Heart left ventricle (tissue), 13 donors: ENCODE data around the gene EDN3.
"Not testable (repeated sequence)": the region's sequence is repeated elsewhere in the genome, so short reads cannot be mapped to it uniquely, and the experiment has no call there.

ENCODE experiments used
- POLR2A ChIP-seq, 2 donors: fragments of 450-650 bp; IDR thresholded peaks; one replicate each; pipeline ENCODE4 v1.6.1; 2017; ENCODE audit warnings: antibody characterized with exemption in 2 of 2, mild to moderate bottlenecking in 2 of 2, moderate library complexity in 2 of 2
- TF ChIP-seq, protein P1 (sequence below), 12 donors: fragments of 200-600 bp; sonication (generic) in 4 of 12; IDR thresholded peaks; one replicate each; pipeline versions ENCODE4 v1.5.0 to v1.8.0; 2018 to 2022; ENCODE audit warnings: antibody characterized with exemption in 12 of 12, mild to moderate bottlenecking in 5 of 12
- donor health status: ischemic (EF 13 %, LVEDD 7.1; RV severe dilation, severe dysfunction).
- donor health status: DM: no; HTN: yes; CAD: no.
- donor health status: DM: no; HTN: no; CAD: no.
- donor health status: ischemic (EF 25% LVEDD 6.9; RV normal size, moderate dysfunction).
- donor health status: ischemic (EF 25% LVEDD 5.7; RV mildly dilated, moderate dysfunction).
- donor health status: ischemic (EF 35%, LVEDD 5.7; RV mildly dilated, moderate dysfunction).
- donor health status: nonischemic (EF 11% LVEDD 7.7; RV severe dilation, severe dysfunction).
- donor health status: DM: yes; HTN: yes; CAD: no.
- donor health status: PGD.
- donor health status: ischemic (EF 29% LVEDD 5.4; RV normal size, mild dysfunction).
- donor health status: nonischemic (EF 23%, LVEDD 6.1; RV moderate dilation, normal function).

DNA sequence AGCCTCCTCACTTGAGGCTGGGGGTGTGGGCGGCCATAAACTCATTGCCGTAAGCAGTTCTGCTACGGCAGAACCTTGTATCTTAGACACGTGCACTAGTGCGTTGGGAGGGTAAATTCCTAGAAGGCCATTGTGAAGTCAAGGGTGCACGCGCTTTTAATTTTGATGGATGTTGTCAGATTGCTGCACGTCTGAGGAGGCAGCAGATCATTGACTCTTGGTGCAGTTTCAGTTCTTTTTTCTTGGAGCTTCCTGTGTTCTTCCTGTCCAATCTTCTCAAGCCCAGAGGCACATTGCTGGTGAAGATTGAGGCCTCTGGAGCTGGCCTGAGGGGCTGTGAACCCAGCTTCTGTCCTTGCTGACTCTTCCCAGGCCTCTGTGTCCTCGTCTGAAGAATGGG lies 58.4 kb downstream of the EDN3 start:
- not testable (repeated sequence) for TF ChIP-seq POLR2A (IDR thresholded peaks at IDR 0.05)
- TF ChIP-seq, protein P1, sequence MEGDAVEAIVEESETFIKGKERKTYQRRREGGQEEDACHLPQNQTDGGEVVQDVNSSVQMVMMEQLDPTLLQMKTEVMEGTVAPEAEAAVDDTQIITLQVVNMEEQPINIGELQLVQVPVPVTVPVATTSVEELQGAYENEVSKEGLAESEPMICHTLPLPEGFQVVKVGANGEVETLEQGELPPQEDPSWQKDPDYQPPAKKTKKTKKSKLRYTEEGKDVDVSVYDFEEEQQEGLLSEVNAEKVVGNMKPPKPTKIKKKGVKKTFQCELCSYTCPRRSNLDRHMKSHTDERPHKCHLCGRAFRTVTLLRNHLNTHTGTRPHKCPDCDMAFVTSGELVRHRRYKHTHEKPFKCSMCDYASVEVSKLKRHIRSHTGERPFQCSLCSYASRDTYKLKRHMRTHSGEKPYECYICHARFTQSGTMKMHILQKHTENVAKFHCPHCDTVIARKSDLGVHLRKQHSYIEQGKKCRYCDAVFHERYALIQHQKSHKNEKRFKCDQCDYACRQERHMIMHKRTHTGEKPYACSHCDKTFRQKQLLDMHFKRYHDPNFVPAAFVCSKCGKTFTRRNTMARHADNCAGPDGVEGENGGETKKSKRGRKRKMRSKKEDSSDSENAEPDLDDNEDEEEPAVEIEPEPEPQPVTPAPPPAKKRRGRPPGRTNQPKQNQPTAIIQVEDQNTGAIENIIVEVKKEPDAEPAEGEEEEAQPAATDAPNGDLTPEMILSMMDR (IDR thresholded peaks at IDR 0.05), result not testable (repeated sequence)
